GM23248 (cell line): ENCODE results near the gene TENM4. TPM values are rescaled to one million over a fixed set of nuclear protein-coding genes. Genes with fewer than 3 reads are reported as not detected.

ENCODE experiments used
- DNase-seq: peaks from one replicate; pipeline ENCODE4 v3.0.0-alpha.2; 2015
- H2AFZ ChIP-seq: fragments of 200-600 bp; sonication (generic); 2 replicates; pipeline ENCODE4 v1.6.1; 2016; ENCODE audit warnings: antibody characterized with exemption
- H3F3A ChIP-seq: fragments of 200-600 bp; sonication (generic); 2 replicates; pipeline ENCODE4 v1.6.1; 2016; ENCODE audit warnings: mild to moderate bottlenecking, antibody characterized with exemption, mixed run types; ENCODE audit not compliant: insufficient read depth
- H3K27ac ChIP-seq: fragments of 200-600 bp; sonication (generic); 2 replicates; pipeline ENCODE4 v1.5.1; 2016; ENCODE audit warnings: mild to moderate bottlenecking
- H3K27me3 ChIP-seq: fragments of 200-600 bp; sonication (generic); replicated peaks from 2 replicates; pipeline ENCODE4 v1.6.1; 2016; ENCODE audit warnings: mild to moderate bottlenecking; ENCODE audit not compliant: insufficient read depth
- H3K36me3 ChIP-seq: fragments of 200-600 bp; sonication (generic); 2 replicates; pipeline ENCODE4 v1.6.1; 2016; ENCODE audit warnings: low read depth, mild to moderate bottlenecking
- H3K4me1 ChIP-seq: fragments of 200-600 bp; sonication (generic); 2 replicates; pipeline ENCODE4 v1.6.1; 2016; ENCODE audit warnings: mild to moderate bottlenecking; ENCODE audit not compliant: insufficient read depth
- H3K4me2 ChIP-seq: fragments of 200-600 bp; sonication (generic); one replicate; pipeline ENCODE4 v1.6.1; 2016; ENCODE audit warnings: mild to moderate bottlenecking; ENCODE audit not compliant: unreplicated experiment
- H3K4me3 ChIP-seq: fragments of 200-600 bp; sonication (generic); 2 replicates; pipeline ENCODE4 v1.5.1; 2016; ENCODE audit warnings: mild to moderate bottlenecking
- H3K79me2 ChIP-seq: fragments of 200-600 bp; sonication (generic); 2 replicates; pipeline ENCODE4 v1.6.1; 2016; ENCODE audit warnings: mild to moderate bottlenecking; ENCODE audit not compliant: insufficient read depth
- H3K9ac ChIP-seq: fragments of 200-600 bp; sonication (generic); 2 replicates; pipeline ENCODE4 v1.6.1; 2016; ENCODE audit warnings: mild to moderate bottlenecking
- H3K9me2 ChIP-seq: fragments of 200-600 bp; sonication (generic); 2 replicates; pipeline ENCODE4 v1.6.1; 2016; ENCODE audit warnings: mixed run types, mild to moderate bottlenecking, moderate library complexity; ENCODE audit not compliant: insufficient read depth
- H3K9me3 ChIP-seq: fragments of 200-600 bp; sonication (generic); one replicate; pipeline ENCODE4 v1.6.1; 2017; ENCODE audit warnings: low read depth
- H4K20me1 ChIP-seq: fragments of 200-600 bp; sonication (generic); 2 replicates; pipeline ENCODE4 v1.6.0; 2016; ENCODE audit not compliant: insufficient read depth
- EZH2 ChIP-seq: fragments of 200-600 bp; sonication (generic); IDR thresholded peaks from 2 replicates; pipeline ENCODE4 v1.6.1; 2018; ENCODE audit warnings: antibody characterized with exemption, mild to moderate bottlenecking; ENCODE audit not compliant: insufficient read depth, poor library complexity, severe bottlenecking
- EZH2phosphoT487 ChIP-seq: fragments of 200-600 bp; sonication (generic); IDR thresholded peaks from 2 replicates; pipeline ENCODE4 v1.6.1; 2018; ENCODE audit warnings: antibody characterized with exemption, moderate library complexity, mild to moderate bottlenecking, low read depth; ENCODE audit not compliant: insufficient read depth
- WGBS, 2 experiments: methylation state at CpG; one replicate each; pipeline ENCODE4 v1.1.6; 2015 to 2017; ENCODE audit warnings: low lambda C conversion rate in 2 of 2, low coverage in 1 of 2; ENCODE audit errors: missing lambda C conversion rate in 2 of 2; 5-methylcytosine and 5-hydroxymethylcytosine counted together
- in situ Hi-C: fragments of 300-500 bp; cut with MboI; formaldehyde crosslinking; loops from 2 replicates; pipeline ENCODE4 v1.15.0; 2020
- polyA plus RNA-seq: library from polyadenylated mRNA; unstranded; fragments of >200 nt; fragmentation: Nextera tagmentation; extraction: Ambion mirVana; gene quantifications from 2 replicates; pipeline ENCODE4 v1.2.1, GENCODE V29; 2016
- total RNA-seq: library from RNA; depleted of rRNA; stranded (reverse); fragments of >200 nt; shearing (Covaris generic); gene quantifications from 2 replicates; pipeline ENCODE4 v1.2.3, GENCODE V29; 2014

The TENM4 gene
- total and polyA plus RNA-seq, 2 experiments from 2014 or later, result 0.11 to 0.48 TPM

- WGBS, 2 experiments, result 30 to 45% methylated on average over 5 of the region's 5 CpGs
- TF ChIP-seq EZH2phosphoT487 (no peak), EZH2 (no peak)
- H3K9me2 ChIP-seq, result no peaks in the 10 kb centered on the region
- no peaks in the 10 kb centered on the region for H3K36me3 ChIP-seq
- in situ Hi-C loops, result no loop called here
- no peak for DNase-seq
- no peaks in the 10 kb centered on the region for H3K9me3 ChIP-seq
- H3K79me2 ChIP-seq, result no peaks in the 10 kb centered on the region
- no peaks in the 10 kb centered on the region for H4K20me1 ChIP-seq
- no peak overlapping the region for H3K9ac ChIP-seq
- no peak overlapping the region for H3K4me2 ChIP-seq
- no peaks in the 10 kb centered on the region for H3K4me1 ChIP-seq
- H3F3A ChIP-seq, result no peaks in the 10 kb centered on the region
- no peak overlapping the region for H3K27ac ChIP-seq
- peaks cover 33% of the 10 kb centered on the region for H3K27me3 ChIP-seq
- no peak overlapping the region for H2AFZ ChIP-seq
- no peak overlapping the region for H3K4me3 ChIP-seq
Measured at GRCh38 chr11:79458709-79459108, 17.9 kb upstream of the TENM4 start.

- no peak overlapping the region for H3K4me3 ChIP-seq
- H3F3A ChIP-seq, result no peaks in the 10 kb centered on the region
- DNase-seq, result no peak
- no peaks in the 10 kb centered on the region for H3K4me1 ChIP-seq
- in situ Hi-C loops, result no loop called here
- 35 to 41% methylated on average over 4 of the region's 4 CpGs for WGBS, 2 experiments
- H3K36me3 ChIP-seq, result no peaks in the 10 kb centered on the region
- H3K9me2 ChIP-seq, result no peaks in the 10 kb centered on the region
- H4K20me1 ChIP-seq, result no peaks in the 10 kb centered on the region
- H2AFZ ChIP-seq, result no peak overlapping the region
- H3K27me3 ChIP-seq, result peaks cover 35% of the 10 kb centered on the region
- no peaks in the 10 kb centered on the region for H3K79me2 ChIP-seq
- TF ChIP-seq EZH2, result no peak
- no peak overlapping the region for H3K27ac ChIP-seq
- H3K4me2 ChIP-seq, result no peak overlapping the region
- no peaks in the 10 kb centered on the region for H3K9me3 ChIP-seq
- H3K9ac ChIP-seq, result no peak overlapping the region
Measured at GRCh38 chr11:79456501-79456900, 15.7 kb upstream of the TENM4 start.

- no peaks in the 10 kb centered on the region for H3K9me3 ChIP-seq
- no peak for DNase-seq
- H3K9ac ChIP-seq, result no peak overlapping the region
- H3K4me2 ChIP-seq, result no peak overlapping the region
- H3K4me3 ChIP-seq, result no peak overlapping the region
- no peaks in the 10 kb centered on the region for H3K4me1 ChIP-seq
- H3K36me3 ChIP-seq, result no peaks in the 10 kb centered on the region
- H3K79me2 ChIP-seq, result no peaks in the 10 kb centered on the region
- H4K20me1 ChIP-seq, result no peaks in the 10 kb centered on the region
- no peak overlapping the region for H2AFZ ChIP-seq
- in situ Hi-C loops, result no loop called here
- no peaks in the 10 kb centered on the region for H3F3A ChIP-seq
- H3K9me2 ChIP-seq, result no peaks in the 10 kb centered on the region
- H3K27ac ChIP-seq, result no peak overlapping the region
- TF ChIP-seq EZH2 (no peak), EZH2phosphoT487 (no peak)
- H3K27me3 ChIP-seq, result peaks cover 34% of the 10 kb centered on the region
Measured at GRCh38 chr11:79453617-79454016, 12.8 kb upstream of the TENM4 start.

GRCh38 chr11:79449040-79449439, 8.2 kb upstream of the TENM4 start:
- WGBS, 2 experiments, result 44% methylated on average over 5 of the region's 5 CpGs
- TF ChIP-seq EZH2phosphoT487 (no peak), EZH2 (no peak)
- Histone ChIP-seq H3K36me3 (no peaks in the 10 kb centered on the region), H3F3A (no peaks in the 10 kb centered on the region), H3K9me2 (no peaks in the 10 kb centered on the region), H3K27ac (no peak overlapping the region), H2AFZ (no peak overlapping the region), H3K4me2 (no peak overlapping the region), H3K27me3 (peaks cover 33% of the 10 kb centered on the region), H4K20me1 (no peaks in the 10 kb centered on the region), H3K4me3 (no peak overlapping the region), H3K79me2 (no peaks in the 10 kb centered on the region), H3K4me1 (no peaks in the 10 kb centered on the region), H3K9me3 (no peaks in the 10 kb centered on the region), H3K9ac (no peak overlapping the region)
- in situ Hi-C loops, result no loop called here
- no peak for DNase-seq

- TF ChIP-seq EZH2phosphoT487 (no peak), EZH2 (no peak)
- H3K4me1 ChIP-seq, result no peaks in the 10 kb centered on the region
- H3F3A ChIP-seq, result no peaks in the 10 kb centered on the region
- no peaks in the 10 kb centered on the region for H3K9me3 ChIP-seq
- H3K4me2 ChIP-seq, result no peak overlapping the region
- in situ Hi-C loops, result no loop called here
- no peak overlapping the region for H3K4me3 ChIP-seq
- no peaks in the 10 kb centered on the region for H3K79me2 ChIP-seq
- H2AFZ ChIP-seq, result no peak overlapping the region
- no peak for DNase-seq
- H4K20me1 ChIP-seq, result no peaks in the 10 kb centered on the region
- H3K27me3 ChIP-seq, result peaks cover 39% of the 10 kb centered on the region
- no peaks in the 10 kb centered on the region for H3K9me2 ChIP-seq
- H3K9ac ChIP-seq, result no peak overlapping the region
- H3K27ac ChIP-seq, result no peak overlapping the region
- 22 to 24% methylated on average over 5 of the region's 5 CpGs for WGBS, 2 experiments
- no peaks in the 10 kb centered on the region for H3K36me3 ChIP-seq
Measured at GRCh38 chr11:79447038-79447786, 6.4 kb upstream of the TENM4 start.
